HepG2 (cell line): ENCODE data around the gene ELP5. TPM values are rescaled to one million over a fixed set of nuclear protein-coding genes. Genes with fewer than 3 reads are reported as not detected.

Experiments used
- DNMT1 ChIP-seq: sonication (generic); formaldehyde crosslinking; IDR thresholded peaks from 2 replicates; pipeline ENCODE4 v1.5.1; 2020; ENCODE audit warnings: mild to moderate bottlenecking, missing genetic modification reagents
- EEA1 ChIP-seq: sonication (generic); formaldehyde crosslinking; IDR thresholded peaks from 2 replicates; pipeline ENCODE4 v1.5.1; 2020; ENCODE audit warnings: mild to moderate bottlenecking, missing genetic modification reagents, borderline replicate concordance
- ESRRA ChIP-seq: sonication (generic); formaldehyde crosslinking; IDR thresholded peaks from 2 replicates; pipeline ENCODE4 v1.5.1; 2020; ENCODE audit warnings: mild to moderate bottlenecking, low read depth, missing genetic modification reagents
- JARID2 ChIP-seq: sonication (generic); formaldehyde crosslinking; IDR thresholded peaks from 2 replicates; pipeline ENCODE4 v1.8.1; 2023; ENCODE audit warnings: missing genetic modification reagents, inconsistent platforms; ENCODE audit not compliant: insufficient replicate concordance
- MTF2 ChIP-seq: sonication (generic); formaldehyde crosslinking; IDR thresholded peaks from 2 replicates; pipeline ENCODE4 v1.5.0; 2020; ENCODE audit warnings: missing genetic modification reagents, borderline replicate concordance
- PLSCR1 ChIP-seq: sonication (generic); formaldehyde crosslinking; IDR thresholded peaks from 2 replicates; pipeline ENCODE4 v1.5.0; 2020; ENCODE audit warnings: missing genetic modification reagents, mild to moderate bottlenecking, borderline replicate concordance
- POGZ ChIP-seq: sonication (generic); formaldehyde crosslinking; IDR thresholded peaks from 2 replicates; pipeline ENCODE4 v1.4.0; 2020; ENCODE audit warnings: mild to moderate bottlenecking, missing genetic modification reagents
- REPIN1 ChIP-seq: sonication (generic); formaldehyde crosslinking; IDR thresholded peaks from 2 replicates; pipeline ENCODE4 v1.8.0; 2022; ENCODE audit warnings: missing genetic modification reagents, low read depth, mild to moderate bottlenecking, borderline replicate concordance
- REXO4 ChIP-seq: sonication (generic); formaldehyde crosslinking; IDR thresholded peaks from 2 replicates; pipeline ENCODE4 v1.8.0; 2022; ENCODE audit warnings: missing genetic modification reagents, mild to moderate bottlenecking, borderline replicate concordance
- SATB2 ChIP-seq: sonication (generic); formaldehyde crosslinking; IDR thresholded peaks from 2 replicates; pipeline ENCODE4 v1.5.0; 2020; ENCODE audit warnings: missing genetic modification reagents
- TIGD3 ChIP-seq: sonication (generic); formaldehyde crosslinking; IDR thresholded peaks from 2 replicates; pipeline ENCODE4 v1.5.1; 2020; ENCODE audit warnings: mild to moderate bottlenecking, missing genetic modification reagents, borderline replicate concordance
- ZBTB2 ChIP-seq: sonication (generic); formaldehyde crosslinking; IDR thresholded peaks from 2 replicates; pipeline ENCODE4 v1.8.0; 2022; ENCODE audit warnings: low read depth, missing genetic modification reagents
- ZBTB3 ChIP-seq: sonication (generic); formaldehyde crosslinking; IDR thresholded peaks from 2 replicates; pipeline ENCODE4 v1.4.0; 2020; ENCODE audit warnings: low read depth, mild to moderate bottlenecking, moderate library complexity, missing genetic modification reagents, borderline replicate concordance
- ZNF10 ChIP-seq: sonication (generic); formaldehyde crosslinking; IDR thresholded peaks from 2 replicates; pipeline ENCODE4 v1.4.0; 2020; ENCODE audit warnings: mild to moderate bottlenecking, low read depth, missing genetic modification reagents, borderline replicate concordance
- ZNF142 ChIP-seq: sonication (generic); formaldehyde crosslinking; IDR thresholded peaks from 2 replicates; pipeline ENCODE4 v1.4.0; 2020; ENCODE audit warnings: missing genetic modification reagents
- ZNF580 ChIP-seq: IDR thresholded peaks from 2 replicates; pipeline ENCODE4 v1.6.1; 2016; ENCODE audit warnings: low read depth, borderline replicate concordance
- ZNF746 ChIP-seq: sonication (generic); formaldehyde crosslinking; IDR thresholded peaks from 2 replicates; pipeline ENCODE4 v1.8.0; 2022; ENCODE audit warnings: mild to moderate bottlenecking, missing genetic modification reagents
- ZNF879 ChIP-seq: sonication (generic); formaldehyde crosslinking; IDR thresholded peaks from 2 replicates; pipeline ENCODE4 v1.8.1; 2023; ENCODE audit warnings: missing genetic modification reagents
- polyA plus RNA-seq, 8 experiments: library from polyadenylated mRNA; depleted of rRNA in 3 of 8; stranded (reverse) in 7 of 8; unstranded in 1 of 8; fragments of >200 nt; fragmentation: Illumina TruSeq in 4 of 8; extraction: Trizol in 4 of 8; gene quantifications; 2 replicates each; pipeline versions ENCODE4 v1.2.1 to v1.2.3, GENCODE V29; 2011 to 2016; ENCODE audit warnings: low read depth in 4 of 8, missing spikeins in 1 of 8, mixed read lengths in 1 of 8; ENCODE audit not compliant: insufficient read depth in 1 of 8
- total RNA-seq, 5 experiments: library from RNA; depleted of rRNA; stranded (reverse); fragments of >200 nt; fragmentation: Illumina TruSeq; extraction: Trizol; gene quantifications; 2 replicates each; pipeline ENCODE4 v1.2.3, GENCODE V29; 2016; ENCODE audit warnings: low read depth in 1 of 5

The ELP5 gene
- total and polyA plus RNA-seq, 2 of the 13 experiments (the other 11 are each of a cell fraction or from before 2014, with no cell fraction given), result 67.6 to 69.8 TPM

GRCh38 chr17:7220593-7221277 is 31.3 kb upstream of the ELP5 start (continued):
- TF ChIP-seq ZNF142 (no peak), EEA1 (no peak), REPIN1 (0 out of 2 replicates have a peak, but pooled peaks have one; percentile 8), POGZ (CRISPR knock-in tag) (no peak), ZNF10 (no peak), ZNF580 (CRISPR knock-in tag) (no peak), ESRRA (CRISPR knock-in tag) (no peak), JARID2 (CRISPR knock-in tag) (no peak), ZBTB2 (CRISPR knock-in tag) (no peak), ZNF746 (no peak), ZBTB3 (CRISPR knock-in tag) (no peak), REXO4 (no peak), MTF2 (CRISPR knock-in tag) (no peak; the same call in 1 of the 2 replicates), TIGD3 (CRISPR knock-in tag) (no peak), ZNF879 (no peak), DNMT1 (CRISPR knock-in tag) (no peak), PLSCR1 (CRISPR knock-in tag) (no peak), SATB2 (CRISPR knock-in tag) (no peak)
